GM19324 (cell line): ENCODE data around the gene NSUN3.

Experiments
- ATAC-seq: cut with Tn5 transposase; IDR thresholded peaks from one replicate; pipeline ENCODE4 v1.9.1; 2021; ENCODE audit warnings: mild to moderate bottlenecking, moderate library complexity; ENCODE audit not compliant: unreplicated experiment, low FRiP score

Gene NSUN3

DNA sequence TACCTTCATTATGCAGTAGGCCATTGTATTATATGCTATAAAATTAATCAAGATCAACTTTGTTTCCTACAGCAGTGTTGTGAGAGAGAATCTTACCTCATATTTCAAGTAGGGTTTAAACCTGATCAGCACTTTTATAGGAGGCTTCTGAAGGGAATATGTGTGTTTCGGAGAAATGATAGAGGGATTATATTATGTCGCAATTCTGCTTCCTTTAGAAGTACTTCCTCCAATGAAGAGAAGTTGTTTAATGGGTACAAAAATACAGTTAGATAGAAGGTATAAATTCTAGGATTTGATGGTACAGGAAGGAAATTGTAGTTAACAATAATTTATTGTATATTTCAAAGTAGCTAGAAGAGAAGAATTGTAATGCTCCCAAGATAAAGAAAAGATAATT is 54.9 kb downstream of the NSUN3 start:
- ATAC-seq, result no peak

DNA sequence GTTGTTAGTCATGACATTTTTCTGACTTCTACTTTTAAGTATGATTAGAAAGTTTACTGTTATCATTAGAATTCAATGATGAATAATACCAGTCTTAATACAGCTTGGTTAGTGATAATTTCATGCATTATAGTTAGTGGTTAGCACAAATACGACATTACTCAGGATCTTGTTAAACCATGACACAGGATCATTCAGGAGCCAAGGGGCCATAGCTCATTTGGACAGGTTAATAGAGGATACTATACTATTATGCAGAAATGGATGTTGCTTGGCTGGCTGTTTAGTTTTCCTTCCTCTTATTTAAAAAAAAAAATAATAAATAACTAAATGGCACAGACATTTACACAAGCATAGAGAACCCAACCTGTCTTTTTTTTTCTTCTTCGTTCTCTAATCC is 55.5 kb downstream of the NSUN3 start:
- no peak for ATAC-seq

DNA sequence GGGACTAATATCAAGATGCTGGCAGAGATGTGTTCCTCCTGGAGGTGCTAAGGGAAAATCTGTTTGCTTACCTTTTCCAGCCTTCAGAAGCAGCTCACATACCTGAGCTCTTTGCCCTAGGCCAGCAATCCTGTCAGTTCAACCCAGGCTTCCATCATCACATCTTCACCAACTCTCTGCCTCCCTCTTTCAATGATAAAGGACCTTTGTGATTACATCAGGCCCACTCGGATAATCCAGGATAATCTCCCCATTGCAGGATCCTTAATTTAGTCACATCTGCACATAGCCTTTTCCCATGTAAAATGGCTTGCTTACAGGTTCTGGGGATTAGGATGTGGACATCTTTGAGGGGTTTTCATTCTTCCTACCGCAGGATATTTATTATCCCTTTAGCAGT is 58.3 kb downstream of the NSUN3 start:
- no peak for ATAC-seq

DNA sequence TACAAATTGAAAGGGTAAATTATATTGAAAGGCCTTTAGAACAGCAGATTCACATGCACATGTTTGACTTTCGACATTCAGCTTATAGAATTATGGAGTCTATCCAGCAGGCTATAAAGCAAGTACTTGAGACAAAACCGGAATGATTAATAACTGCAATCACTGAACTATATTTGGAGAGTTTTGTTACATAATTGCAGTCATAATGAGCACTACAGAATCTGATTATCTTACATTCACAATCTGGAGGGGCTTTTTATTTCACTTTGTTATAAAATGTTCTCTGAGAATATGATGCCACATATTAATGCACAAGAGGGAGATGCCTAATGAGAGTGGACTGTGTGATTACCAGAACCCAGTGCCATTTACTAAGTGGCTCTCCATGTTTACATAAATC is 64.3 kb downstream of the NSUN3 start:
- no peak for ATAC-seq

DNA sequence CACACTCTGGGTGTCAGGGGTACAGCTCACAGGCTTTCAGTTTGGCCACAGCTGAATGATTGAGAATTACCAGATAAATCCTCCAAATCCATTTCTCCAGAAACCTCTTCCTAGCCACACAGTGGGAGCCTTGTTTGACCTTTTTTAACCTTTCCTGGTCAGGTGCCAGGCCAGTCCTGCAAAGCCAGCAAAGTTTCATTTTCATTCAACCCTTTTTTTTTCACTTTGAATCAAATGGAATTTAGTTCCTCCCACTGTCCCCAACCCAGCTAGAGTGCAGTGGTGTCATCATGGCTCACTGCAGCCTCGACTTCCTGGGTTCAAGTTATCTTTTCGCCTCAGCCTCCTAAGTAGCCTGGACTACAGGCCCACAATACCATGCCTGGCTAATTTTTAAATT is 67.8 kb downstream of the NSUN3 start:
- ATAC-seq, result no peak

DNA sequence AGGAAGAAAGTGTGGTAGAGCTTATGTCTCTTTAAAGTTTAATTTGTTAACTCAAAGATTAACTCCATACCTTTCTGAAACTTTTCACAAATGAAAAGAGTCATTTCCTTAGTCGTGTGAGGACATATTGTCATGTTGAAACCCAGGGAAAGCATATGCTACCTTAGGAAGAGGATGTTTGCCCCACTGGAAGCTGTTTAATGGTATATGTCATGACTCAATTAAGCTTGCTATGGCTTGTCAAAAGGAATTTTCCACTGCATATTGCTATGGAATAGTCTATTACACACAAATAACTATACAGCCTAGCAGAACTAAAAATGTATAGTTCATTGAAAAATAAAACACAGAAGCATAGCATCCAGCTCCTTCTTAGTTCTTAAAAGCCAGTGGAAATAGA is 69.9 kb downstream of the NSUN3 start:
- ATAC-seq, result no peak

DNA sequence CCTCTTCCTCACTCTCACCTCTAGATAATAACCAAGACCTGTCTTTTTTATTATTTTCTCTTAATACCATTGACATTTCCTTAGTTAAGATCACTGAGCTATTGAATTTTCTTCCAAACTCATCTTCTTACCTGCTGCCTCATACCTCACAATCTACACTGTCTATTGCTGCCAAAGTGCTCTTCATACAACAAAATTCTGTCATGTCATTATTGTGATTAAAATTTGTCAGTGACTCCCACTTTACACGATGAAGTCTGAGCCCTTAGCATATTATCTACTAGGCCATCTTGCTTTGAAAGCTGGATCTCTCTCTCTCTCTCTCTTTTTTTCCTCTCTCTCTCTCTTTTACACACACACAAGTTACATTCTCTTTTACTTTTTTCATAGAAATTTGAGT is 73.3 kb downstream of the NSUN3 start:
- no peak for ATAC-seq

DNA sequence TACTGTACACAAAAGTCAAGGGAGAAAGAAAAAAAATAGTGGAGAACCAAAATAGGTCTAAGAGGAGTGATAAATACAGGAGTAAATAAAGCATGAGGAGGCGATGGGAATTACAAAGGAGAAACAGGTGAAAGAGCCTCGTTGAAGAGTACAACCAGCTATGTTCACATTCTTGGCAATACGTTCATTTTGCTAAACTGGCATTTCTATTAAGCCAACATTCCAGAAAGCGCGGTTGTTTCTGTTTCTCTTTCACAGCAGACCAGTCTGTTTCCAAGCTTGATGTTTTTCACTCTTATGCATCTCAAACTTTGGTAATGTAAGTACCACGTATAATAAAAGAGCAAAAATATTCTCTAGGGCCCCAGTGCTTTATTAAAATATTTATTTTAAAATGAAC is 74.5 kb downstream of the NSUN3 start:
- no peak for ATAC-seq

DNA sequence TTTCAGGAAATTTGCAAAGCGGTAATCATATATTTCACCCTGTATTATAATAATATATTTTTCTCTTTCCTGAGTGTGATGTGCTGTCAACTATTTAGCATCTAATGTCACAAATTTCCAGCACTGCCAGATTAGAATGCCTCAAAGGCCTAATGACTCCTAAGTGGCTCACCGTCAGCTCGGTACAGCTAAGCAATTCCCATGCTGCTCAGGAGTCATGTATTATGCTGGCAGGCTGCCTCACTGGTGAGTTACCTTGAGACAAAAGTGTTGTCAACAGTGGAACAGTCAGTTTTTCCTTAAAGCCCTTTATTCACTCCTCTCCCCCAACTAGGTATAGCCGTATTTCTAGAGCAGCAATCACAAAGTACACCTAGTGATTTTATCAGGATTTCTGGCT is 83.6 kb downstream of the NSUN3 start:
- no peak for ATAC-seq

DNA sequence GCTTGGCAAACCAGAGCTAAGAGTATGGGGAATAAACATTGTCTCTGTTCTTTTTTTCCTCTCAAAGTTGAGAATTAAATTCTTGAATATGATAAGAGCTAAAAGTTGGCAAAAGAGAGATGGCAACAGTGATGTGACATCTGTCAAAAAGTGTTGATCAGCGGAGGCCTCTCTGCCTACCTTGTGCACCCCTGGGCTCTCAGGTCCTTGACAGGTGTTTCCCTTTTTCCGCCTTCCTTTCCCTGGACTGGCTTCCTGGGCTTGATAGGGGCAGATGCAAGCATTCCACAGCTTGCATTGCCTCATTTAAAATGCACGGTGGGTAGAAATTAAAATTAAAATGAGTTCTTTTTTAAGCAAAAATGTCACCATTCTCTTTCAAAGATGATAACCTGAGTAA is 84.2 kb downstream of the NSUN3 start:
- ATAC-seq, result no peak

DNA sequence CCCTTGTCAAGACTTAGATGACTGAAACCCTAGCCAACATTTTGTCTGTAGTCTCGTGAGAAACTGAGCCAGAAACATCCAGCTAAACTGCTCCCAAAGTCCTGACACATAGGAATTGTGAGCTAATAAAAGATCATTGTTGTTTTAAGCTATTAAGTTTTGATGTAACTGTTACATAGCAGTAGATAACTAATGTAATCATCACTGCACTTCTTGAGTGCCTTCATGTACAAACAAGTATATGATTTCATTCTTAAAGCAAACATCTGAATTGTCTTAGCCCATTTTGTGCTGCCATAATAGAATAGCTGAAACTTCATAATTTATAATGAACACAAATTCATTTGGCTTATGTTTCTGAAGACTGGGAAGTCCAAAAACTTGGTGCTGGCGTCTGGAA is 87.3 kb downstream of the NSUN3 start:
- no peak for ATAC-seq

DNA sequence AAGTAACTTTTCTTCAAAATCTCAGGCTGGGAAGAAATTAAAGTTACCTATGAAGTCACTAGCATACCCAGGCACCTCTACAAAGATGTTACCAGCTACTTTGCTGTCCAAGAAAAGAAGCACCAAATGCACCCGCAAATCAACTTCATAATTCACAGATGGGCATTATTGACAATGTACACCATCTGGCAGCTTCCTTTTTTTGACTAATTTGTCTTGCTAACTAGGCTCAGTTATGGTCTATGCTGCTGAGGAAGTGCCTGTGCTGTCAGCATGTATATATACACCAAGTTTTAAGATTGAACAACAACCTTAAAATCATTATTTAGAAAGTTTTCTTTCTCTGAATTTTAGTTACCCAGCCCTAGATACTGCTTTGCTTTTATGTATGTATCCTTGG is 93.8 kb downstream of the NSUN3 start:
- ATAC-seq, result no peak

DNA sequence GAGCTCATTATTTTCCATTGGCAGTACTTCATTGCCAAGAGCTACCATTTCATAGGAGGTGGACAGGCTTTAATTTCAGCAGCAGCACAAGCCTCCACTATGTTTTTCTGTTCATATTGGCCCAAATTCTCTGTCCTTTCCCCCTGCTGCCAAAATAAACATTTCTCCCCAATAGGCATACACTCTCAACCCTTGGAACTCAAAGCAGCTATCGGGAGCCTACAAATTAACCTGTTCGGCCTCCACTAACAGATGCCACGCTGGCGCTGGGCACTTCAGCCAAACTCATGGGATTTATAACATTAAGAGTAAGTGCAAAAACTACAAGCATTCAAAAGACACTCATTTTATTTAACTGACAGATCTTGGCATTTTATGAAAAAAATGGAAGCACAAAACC is 95.7 kb downstream of the NSUN3 start:
- no peak for ATAC-seq

DNA sequence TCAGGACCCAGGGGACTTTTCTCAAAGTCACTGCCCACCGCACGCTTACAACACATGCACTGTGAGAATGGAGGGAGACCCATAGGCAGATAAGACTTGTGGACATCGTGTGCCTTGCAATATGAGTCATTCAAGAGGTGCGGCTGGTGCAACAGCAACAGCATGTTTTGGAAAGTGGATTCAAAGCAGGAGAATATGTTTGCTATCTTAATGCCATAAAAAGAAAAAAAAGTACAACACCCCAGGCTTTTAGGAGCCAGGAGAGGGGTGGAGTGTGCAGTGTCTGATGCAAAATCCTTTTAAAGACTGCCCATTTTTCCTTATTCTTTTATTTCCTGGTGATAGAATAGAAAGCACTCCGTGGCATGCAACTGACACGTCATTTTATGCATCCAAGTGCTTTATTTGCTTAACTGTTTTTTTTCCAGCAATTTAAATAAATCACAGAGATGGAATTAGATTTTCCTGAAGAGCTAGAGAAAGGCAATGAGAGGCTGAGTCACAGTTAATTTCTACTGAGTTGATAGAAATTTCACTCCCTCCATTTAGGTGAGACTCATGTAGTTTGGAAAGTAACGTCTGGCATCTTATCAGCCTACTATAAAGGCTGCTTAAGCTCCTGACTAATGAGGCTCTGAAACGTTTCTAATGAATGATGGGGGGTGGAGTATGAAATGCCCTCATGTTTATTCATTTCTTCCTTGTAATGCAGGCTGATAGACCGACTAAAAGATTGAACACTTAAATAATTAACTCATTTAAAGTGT is 96.4 kb downstream of the NSUN3 start:
- ATAC-seq, result no peak

DNA sequence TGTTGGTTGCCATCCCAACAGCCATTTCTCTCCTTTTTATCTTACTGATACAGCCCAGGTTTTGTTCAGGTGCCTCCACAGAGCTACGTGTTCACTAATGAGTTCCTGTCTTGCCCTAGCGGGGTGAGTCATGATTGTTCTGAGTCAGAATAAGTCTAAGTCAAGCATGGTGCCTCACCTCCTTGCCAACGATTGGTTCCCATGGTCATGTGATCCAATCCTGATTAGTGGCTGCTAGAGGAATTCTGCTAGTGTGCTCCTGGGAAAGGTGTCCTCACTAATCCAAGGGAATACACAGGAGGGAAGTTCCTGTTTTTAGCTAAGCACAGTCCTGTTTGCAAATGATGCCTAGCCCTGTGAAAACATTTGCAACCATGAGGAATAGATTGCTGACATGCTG is 99.8 kb downstream of the NSUN3 start:
- no peak for ATAC-seq

DNA sequence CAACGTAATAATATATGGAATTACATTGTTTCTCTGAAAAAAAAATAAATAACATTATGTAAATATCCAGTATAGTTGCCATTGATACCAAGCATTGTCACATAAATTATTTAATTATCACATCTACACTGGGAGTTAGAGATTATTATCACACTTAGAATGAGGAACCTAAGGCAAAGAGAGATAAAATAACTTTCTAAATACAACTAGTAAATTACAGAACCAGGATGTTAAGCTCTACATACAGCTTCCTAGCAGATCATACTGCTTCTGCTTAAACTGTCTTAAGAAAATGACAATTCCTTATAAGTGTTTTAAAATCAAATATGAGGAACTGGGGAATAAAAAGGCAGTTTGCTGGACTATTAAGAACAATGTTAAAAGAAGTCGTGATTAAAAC is 104.5 kb downstream of the NSUN3 start:
- ATAC-seq, result no peak

DNA sequence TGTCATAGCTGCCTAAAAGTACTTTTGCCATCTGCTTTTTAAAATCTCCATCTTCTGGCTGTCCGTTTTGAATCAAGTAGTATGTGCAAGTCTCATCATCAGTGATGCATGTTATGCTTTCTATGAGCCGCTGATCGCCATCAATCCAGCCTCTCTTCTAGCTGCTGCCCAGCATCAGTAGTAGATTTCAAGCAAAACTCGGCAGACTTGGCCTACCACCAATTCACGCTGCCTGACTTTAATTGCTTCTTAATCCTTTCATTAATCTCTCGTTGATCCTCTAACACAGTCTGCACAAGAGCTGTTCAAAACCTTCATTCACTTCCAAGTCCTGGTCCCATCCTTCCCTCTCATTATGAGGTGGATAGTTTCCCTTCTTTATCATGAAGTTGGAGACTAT is 104.9 kb downstream of the NSUN3 start:
- no peak for ATAC-seq

DNA sequence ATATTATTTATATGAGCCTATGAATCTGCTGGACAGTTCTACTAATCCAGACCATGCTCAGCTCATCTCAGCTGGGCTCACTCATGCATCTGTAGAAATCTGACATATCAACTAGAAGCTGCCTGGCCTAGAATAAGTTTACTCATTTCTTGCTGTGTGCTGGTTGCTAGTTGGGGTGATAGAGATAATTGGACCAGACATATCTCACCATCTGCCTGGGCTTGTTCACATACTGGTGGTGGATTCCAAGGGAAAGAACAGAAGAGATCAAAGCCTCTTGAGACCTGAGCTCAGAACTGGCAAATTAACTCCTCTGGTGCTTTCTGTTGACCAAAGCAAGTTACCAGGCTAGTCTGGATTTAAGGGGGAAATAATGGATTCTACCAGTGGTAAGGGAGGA is 109.1 kb downstream of the NSUN3 start:
- no peak for ATAC-seq

DNA sequence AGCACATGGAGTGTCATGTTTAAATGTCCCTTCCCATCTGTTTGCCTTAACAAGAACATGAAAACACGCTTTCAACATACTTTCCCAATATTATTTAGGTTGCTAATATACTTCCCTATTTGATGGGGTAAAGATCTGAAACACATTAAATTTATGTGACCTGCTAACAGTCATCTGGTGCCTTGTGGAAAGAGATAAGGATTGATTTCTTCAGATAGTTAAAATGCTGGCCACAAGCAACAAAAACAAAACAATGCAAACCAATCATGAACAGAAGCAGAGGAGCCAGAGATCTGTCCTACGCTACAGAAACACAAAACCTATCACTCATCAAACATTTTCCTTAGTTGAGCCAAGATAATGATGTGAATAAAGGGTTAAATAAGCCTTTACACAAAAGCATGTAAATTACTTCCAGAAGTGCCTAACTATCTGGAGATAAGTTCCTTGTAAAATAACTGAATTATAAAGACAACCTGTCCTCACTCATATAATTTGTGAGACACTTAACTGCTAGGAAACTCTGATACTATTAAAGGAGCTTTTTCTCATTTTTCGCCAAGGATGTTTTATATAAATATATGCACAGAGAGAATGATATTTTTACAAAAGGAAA is 109.9 kb downstream of the NSUN3 start:
- no peak for ATAC-seq

DNA sequence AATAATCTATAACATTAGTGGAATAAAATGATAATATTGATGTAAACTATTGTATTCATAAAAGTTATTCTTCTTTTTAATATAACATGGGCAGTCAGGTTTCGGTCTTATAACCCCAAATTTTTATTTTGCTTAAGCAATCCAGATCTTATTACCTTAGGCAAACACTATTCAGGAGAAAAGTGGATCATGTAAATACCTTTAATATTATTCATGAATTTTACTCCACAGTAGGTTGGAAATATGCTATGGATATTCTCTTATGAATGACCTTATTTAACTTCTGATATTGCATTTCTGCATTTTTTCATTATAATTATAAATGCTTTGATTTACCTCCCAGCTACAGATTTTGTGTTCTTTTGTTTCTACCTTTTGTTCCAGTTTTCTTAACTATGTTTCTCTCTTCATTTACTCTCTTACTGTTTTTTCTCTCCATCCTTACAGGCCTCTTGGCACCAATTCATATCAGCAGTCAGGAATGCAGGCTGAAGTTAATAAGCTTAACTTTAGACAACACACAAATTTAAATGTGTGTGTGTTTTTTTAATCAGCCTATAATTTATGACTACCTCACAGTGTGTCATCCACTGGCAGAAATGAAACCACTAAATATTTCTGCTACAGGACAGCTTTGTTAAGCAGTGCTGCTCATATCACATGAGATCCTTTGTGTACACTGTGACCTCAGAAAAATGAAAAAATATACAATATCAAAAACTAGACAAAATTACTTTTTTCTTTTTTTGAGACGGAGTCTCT is 111.0 kb downstream of the NSUN3 start:
- no peak for ATAC-seq

DNA sequence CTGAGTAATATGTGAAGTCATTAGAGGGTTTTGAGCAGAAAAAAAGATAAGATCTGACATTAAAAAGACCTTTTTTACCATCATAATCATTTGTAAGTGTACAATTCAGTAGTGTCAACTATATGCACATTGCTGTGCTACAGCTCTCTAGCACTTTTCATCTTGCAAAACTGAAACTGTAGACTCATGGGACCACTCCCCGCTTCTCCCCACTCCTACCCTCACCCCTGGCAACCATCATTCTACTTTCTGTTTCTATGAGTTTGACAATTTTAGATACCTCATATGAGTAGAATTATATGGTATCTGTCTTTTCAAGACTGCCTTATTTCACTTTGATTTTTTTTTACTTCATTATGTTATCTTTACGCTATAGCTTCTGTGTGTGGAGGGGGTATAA is 112.8 kb downstream of the NSUN3 start:
- no peak for ATAC-seq
